Measurements from ENCODE around the gene MGAT1.
"Not testable (repeated sequence)": the region's sequence is repeated elsewhere in the genome, so short reads cannot be mapped to it uniquely, and the experiment has no call there.

Gene MGAT1

DNA sequence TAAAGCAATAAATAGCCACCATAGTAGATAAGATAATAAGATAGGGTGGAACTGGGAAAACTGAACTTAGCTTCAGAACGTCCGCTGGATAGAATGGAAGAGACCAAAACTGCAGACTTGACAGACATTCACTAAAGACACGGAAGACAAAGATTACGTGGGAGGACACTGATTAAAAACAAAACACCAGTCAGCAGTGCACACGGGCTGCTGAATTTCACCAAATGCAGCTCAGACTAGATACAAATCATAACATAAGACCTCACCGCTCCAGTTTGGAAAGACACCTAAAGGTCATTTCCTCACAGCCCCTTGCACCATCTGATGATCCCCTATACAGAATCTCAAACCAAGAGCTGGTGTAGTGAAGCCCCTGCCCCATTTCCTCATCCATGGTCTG lies 59.9 kb downstream of the MGAT1 start:
- Histone ChIP-seq H4K20me1 (ENCODE audit: insufficient read depth, low read length) (no peaks in the 10 kb centered on the region), H3K27ac (ENCODE audit: low read depth, low read length, poor library complexity, severe bottlenecking) (no peak overlapping the region), H3K9me3 (ENCODE audit: low read length) (no peaks in the 10 kb centered on the region), H2AFZ (ENCODE audit: low read length) (no peak overlapping the region), H3K9ac (ENCODE audit: low read length) (no peak overlapping the region), H3K36me3 (ENCODE audit: insufficient read depth, low read length) (no peaks in the 10 kb centered on the region), H3K4me1 (ENCODE audit: insufficient read depth, low read length, severe bottlenecking) (no peaks in the 10 kb centered on the region), H3K27me3 (ENCODE audit: insufficient read depth, low read length) (peaks cover 21% of the 10 kb centered on the region; the same call in 1 of the 2 replicates), H3K4me3 (ENCODE audit: low read depth, low read length, poor library complexity, severe bottlenecking) (no peak overlapping the region), H3K4me2 (ENCODE audit: low read length) (no peak overlapping the region), H3K9me2 (ENCODE audit: low read depth, low read length) (no peaks in the 10 kb centered on the region), H3K79me2 (ENCODE audit: insufficient read depth, low read length) (no peaks in the 10 kb centered on the region), H3F3A (ENCODE audit: insufficient read depth, low read length) (no peaks in the 10 kb centered on the region)
- TF ChIP-seq, protein P1, sequence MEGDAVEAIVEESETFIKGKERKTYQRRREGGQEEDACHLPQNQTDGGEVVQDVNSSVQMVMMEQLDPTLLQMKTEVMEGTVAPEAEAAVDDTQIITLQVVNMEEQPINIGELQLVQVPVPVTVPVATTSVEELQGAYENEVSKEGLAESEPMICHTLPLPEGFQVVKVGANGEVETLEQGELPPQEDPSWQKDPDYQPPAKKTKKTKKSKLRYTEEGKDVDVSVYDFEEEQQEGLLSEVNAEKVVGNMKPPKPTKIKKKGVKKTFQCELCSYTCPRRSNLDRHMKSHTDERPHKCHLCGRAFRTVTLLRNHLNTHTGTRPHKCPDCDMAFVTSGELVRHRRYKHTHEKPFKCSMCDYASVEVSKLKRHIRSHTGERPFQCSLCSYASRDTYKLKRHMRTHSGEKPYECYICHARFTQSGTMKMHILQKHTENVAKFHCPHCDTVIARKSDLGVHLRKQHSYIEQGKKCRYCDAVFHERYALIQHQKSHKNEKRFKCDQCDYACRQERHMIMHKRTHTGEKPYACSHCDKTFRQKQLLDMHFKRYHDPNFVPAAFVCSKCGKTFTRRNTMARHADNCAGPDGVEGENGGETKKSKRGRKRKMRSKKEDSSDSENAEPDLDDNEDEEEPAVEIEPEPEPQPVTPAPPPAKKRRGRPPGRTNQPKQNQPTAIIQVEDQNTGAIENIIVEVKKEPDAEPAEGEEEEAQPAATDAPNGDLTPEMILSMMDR (IDR thresholded peaks at IDR 0.05; ENCODE audit: low read length), result no peak

DNA sequence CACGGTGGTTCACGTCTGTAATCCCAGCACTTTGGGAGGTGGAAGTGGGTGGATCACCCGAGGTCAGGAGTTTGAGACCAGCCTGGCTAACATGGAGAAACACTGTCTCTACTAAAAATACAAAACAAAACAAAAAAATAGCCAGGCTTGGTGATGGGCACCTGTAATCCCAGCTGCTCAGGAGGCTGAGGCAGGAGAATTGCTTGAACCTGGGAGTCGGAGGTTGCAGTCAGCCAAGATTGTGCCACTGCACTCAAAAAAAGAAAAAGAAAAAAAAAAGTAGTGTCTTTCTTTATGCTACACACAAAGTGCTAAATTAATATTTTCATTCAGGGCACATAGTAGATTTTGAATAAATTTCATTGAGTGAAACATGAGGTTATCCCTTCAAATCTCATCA lies 61.7 kb downstream of the MGAT1 start:
- H3F3A ChIP-seq (ENCODE audit: insufficient read depth, low read length); H3K4me1 ChIP-seq (ENCODE audit: insufficient read depth, low read length, severe bottlenecking); H3K9me3 ChIP-seq (ENCODE audit: low read length); H3K9me2 ChIP-seq (ENCODE audit: low read depth, low read length); H2AFZ ChIP-seq (ENCODE audit: low read length); H3K4me3 ChIP-seq (ENCODE audit: low read depth, low read length, poor library complexity, severe bottlenecking); H3K4me2 ChIP-seq (ENCODE audit: low read length); H4K20me1 ChIP-seq (ENCODE audit: insufficient read depth, low read length); H3K79me2 ChIP-seq (ENCODE audit: insufficient read depth, low read length); H3K9ac ChIP-seq (ENCODE audit: low read length); H3K36me3 ChIP-seq (ENCODE audit: insufficient read depth, low read length); H3K27ac ChIP-seq (ENCODE audit: low read depth, low read length, poor library complexity, severe bottlenecking): not testable (repeated sequence)
- peaks cover 21% of the 10 kb centered on the region; the same call in 1 of the 2 replicates for H3K27me3 ChIP-seq (ENCODE audit: insufficient read depth, low read length)

DNA sequence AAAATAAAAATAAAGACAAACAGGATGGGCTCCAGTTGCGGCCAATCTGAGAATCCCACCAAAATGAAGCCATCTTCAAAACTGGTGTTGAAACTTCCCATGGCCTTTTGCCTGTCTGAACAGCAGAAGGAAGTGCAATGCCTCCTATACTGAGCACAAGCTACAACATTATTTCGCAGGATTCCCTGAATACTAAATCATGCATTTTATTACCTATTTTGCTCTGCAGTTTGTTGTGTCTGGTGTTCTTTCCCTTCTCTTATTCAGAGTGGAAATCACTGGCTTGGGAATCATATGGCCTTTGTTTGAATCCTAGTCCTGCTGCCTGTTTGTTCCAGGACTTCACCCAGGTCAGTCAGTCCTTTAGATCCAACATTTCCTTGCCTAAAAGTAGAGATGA lies 62.6 kb downstream of the MGAT1 start, which contains the start of gene OR2Y1:
Gene OR2Y1, minus strand, starts transcription at position 101 of the 400 bp plus-strand sequence. Its CDS starts 0 bp downstream, at position 101.
- Histone ChIP-seq H3F3A (ENCODE audit: insufficient read depth, low read length) (no peaks in the 10 kb centered on the region), H2AFZ (ENCODE audit: low read length) (no peak within 1 kb of the TSS), H4K20me1 (ENCODE audit: insufficient read depth, low read length) (no peaks in the 10 kb centered on the region), H3K9ac (ENCODE audit: low read length) (no peak within 1 kb of the TSS), H3K27ac (ENCODE audit: low read depth, low read length, poor library complexity, severe bottlenecking) (no peak within 1 kb of the TSS), H3K36me3 (ENCODE audit: insufficient read depth, low read length) (no peaks in the 10 kb centered on the region), H3K27me3 (ENCODE audit: insufficient read depth, low read length) (peaks cover 21% of the 10 kb centered on the region; the same call in 1 of the 2 replicates), H3K4me2 (ENCODE audit: low read length) (no peak within 1 kb of the TSS), H3K4me1 (ENCODE audit: insufficient read depth, low read length, severe bottlenecking) (no peaks in the 10 kb centered on the region), H3K4me3 (ENCODE audit: low read depth, low read length, poor library complexity, severe bottlenecking) (no peak within 1 kb of the TSS), H3K9me2 (ENCODE audit: low read depth, low read length) (no peaks in the 10 kb centered on the region), H3K79me2 (ENCODE audit: insufficient read depth, low read length) (no peaks in the 10 kb centered on the region), H3K9me3 (ENCODE audit: low read length) (no peaks in the 10 kb centered on the region)
- no peak for TF ChIP-seq EZH2 (IDR thresholded peaks at IDR 0.05; ENCODE audit: borderline replicate concordance, low read length)
- TF ChIP-seq, protein P1 (IDR thresholded peaks at IDR 0.05; ENCODE audit: low read length), result no peak

DNA sequence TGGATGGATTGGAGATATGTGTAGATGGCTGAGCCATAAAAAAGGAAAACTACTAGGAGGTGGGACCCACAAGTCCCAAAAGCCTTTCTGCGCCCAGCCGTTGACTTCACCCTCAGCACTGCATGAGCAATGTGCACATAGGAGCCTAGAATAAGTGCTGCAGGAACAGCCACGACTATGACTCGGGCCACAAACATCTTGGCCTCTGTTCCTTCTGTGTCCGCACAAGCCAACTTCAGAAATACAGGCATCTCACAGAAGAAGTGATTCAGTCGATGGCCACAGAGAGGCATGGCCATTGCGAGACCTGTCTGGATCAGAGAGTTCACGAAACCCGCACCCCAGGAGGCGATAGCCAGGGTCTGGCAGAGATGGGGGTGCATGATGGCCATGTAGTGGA lies 63.3 kb downstream of the MGAT1 start:
- Histone ChIP-seq H3K79me2 (ENCODE audit: insufficient read depth, low read length) (no peaks in the 10 kb centered on the region), H3K27ac (ENCODE audit: low read depth, low read length, poor library complexity, severe bottlenecking) (no peak overlapping the region), H3K4me1 (ENCODE audit: insufficient read depth, low read length, severe bottlenecking) (no peaks in the 10 kb centered on the region), H3K9ac (ENCODE audit: low read length) (no peak overlapping the region), H2AFZ (ENCODE audit: low read length) (no peak overlapping the region), H3F3A (ENCODE audit: insufficient read depth, low read length) (no peaks in the 10 kb centered on the region), H3K36me3 (ENCODE audit: insufficient read depth, low read length) (no peaks in the 10 kb centered on the region), H3K9me2 (ENCODE audit: low read depth, low read length) (no peaks in the 10 kb centered on the region), H4K20me1 (ENCODE audit: insufficient read depth, low read length) (no peaks in the 10 kb centered on the region), H3K27me3 (ENCODE audit: insufficient read depth, low read length) (peaks cover 21% of the 10 kb centered on the region; the same call in 1 of the 2 replicates), H3K9me3 (ENCODE audit: low read length) (no peaks in the 10 kb centered on the region), H3K4me2 (ENCODE audit: low read length) (no peak overlapping the region), H3K4me3 (ENCODE audit: low read depth, low read length, poor library complexity, severe bottlenecking) (no peak overlapping the region)
- TF ChIP-seq EZH2 (IDR thresholded peaks at IDR 0.05; ENCODE audit: borderline replicate concordance, low read length), result no peak
- TF ChIP-seq, protein P1 (IDR thresholded peaks at IDR 0.05; ENCODE audit: low read length), result no peak

All from OCI-LY1 (cell line).